ENCODE measurements around the gene PRRC2A. TPM values are rescaled to one million over a fixed set of nuclear protein-coding genes. Genes with fewer than 3 reads are reported as not detected.

The PRRC2A gene
- polyA plus RNA-seq, 1 donor from 2014 or later: 39.9 TPM

GRCh38 chr6:31592396-31592771 is 28.1 kb upstream of the PRRC2A start:
- Histone ChIP-seq H3K9me2 (ENCODE audit: insufficient read depth, low read length) (no peaks in the 10 kb centered on the region), H3K79me2 (replicated peaks; ENCODE audit: insufficient read depth, low read length) (no peaks in the 10 kb centered on the region), H2AFZ (ENCODE audit: low read depth, low read length) (no peak overlapping the region), H3K4me2 (ENCODE audit: low read length) (no peak overlapping the region), H3K4me3 (ENCODE audit: low read length) (no peak overlapping the region), H3F3A (ENCODE audit: insufficient read depth, low read length, poor library complexity, severe bottlenecking) (no peaks in the 10 kb centered on the region), H3K27ac (ENCODE audit: low read length) (no peak overlapping the region), H3K9me3 (ENCODE audit: low read length) (no peaks in the 10 kb centered on the region), H4K20me1 (ENCODE audit: insufficient read depth) (no peaks in the 10 kb centered on the region), H3K9ac (ENCODE audit: low read length) (no peak overlapping the region), H3K36me3 (ENCODE audit: insufficient read depth, low read length) (no peaks in the 10 kb centered on the region), H3K27me3 (ENCODE audit: insufficient read depth, low read depth, low read length) (no peaks in the 10 kb centered on the region)
- TF ChIP-seq EP300 (conservative IDR thresholded peaks at IDR 0.05; ENCODE audit: poor library complexity, severe bottlenecking) (no peak), RAD21 (conservative IDR thresholded peaks at IDR 0.05) (no peak), REST (IDR thresholded peaks at IDR 0.05; ENCODE audit: borderline replicate concordance) (no peak), POLR2AphosphoS5 (IDR thresholded peaks at IDR 0.05) (no peak), SMC3 (conservative IDR thresholded peaks at IDR 0.05; ENCODE audit: poor library complexity) (no peak), TAF1 (IDR thresholded peaks at IDR 0.05; ENCODE audit: low read depth) (no peak), EZH2 (IDR thresholded peaks at IDR 0.05; ENCODE audit: borderline replicate concordance, insufficient read depth, low read length, poor library complexity, severe bottlenecking) (no peak), CTCF (IDR thresholded peaks at IDR 0.05; ENCODE audit: poor library complexity, severe bottlenecking) (no peak), MXI1 (conservative IDR thresholded peaks at IDR 0.05; ENCODE audit: poor library complexity, severe bottlenecking) (no peak)

GRCh38 chr6:31597006-31597405 is 23.5 kb upstream of the PRRC2A start:
- no peak overlapping the region for H3K27ac ChIP-seq (ENCODE audit: low read length)
- no peak overlapping the region for H2AFZ ChIP-seq (ENCODE audit: low read depth, low read length)
- no peaks in the 10 kb centered on the region for H3K36me3 ChIP-seq (ENCODE audit: insufficient read depth, low read length)
- H3K27me3 ChIP-seq (ENCODE audit: insufficient read depth, low read depth, low read length): no peaks in the 10 kb centered on the region
- H3K79me2 ChIP-seq (replicated peaks; ENCODE audit: insufficient read depth, low read length): no peaks in the 10 kb centered on the region
- TF ChIP-seq CTCF (IDR thresholded peaks at IDR 0.05; ENCODE audit: poor library complexity, severe bottlenecking) (peak; percentile 35), EP300 (conservative IDR thresholded peaks at IDR 0.05; ENCODE audit: poor library complexity, severe bottlenecking) (no peak)
- H3K4me2 ChIP-seq (ENCODE audit: low read length): no peak overlapping the region
- no peaks in the 10 kb centered on the region for H3F3A ChIP-seq (ENCODE audit: insufficient read depth, low read length, poor library complexity, severe bottlenecking)
- H4K20me1 ChIP-seq (ENCODE audit: insufficient read depth): no peaks in the 10 kb centered on the region
- H3K9ac ChIP-seq (ENCODE audit: low read length): no peak overlapping the region
- no peak overlapping the region for H3K4me3 ChIP-seq (ENCODE audit: low read length)
- no peaks in the 10 kb centered on the region for H3K9me3 ChIP-seq (ENCODE audit: low read length)
- H3K9me2 ChIP-seq (ENCODE audit: insufficient read depth, low read length): no peaks in the 10 kb centered on the region

Data from neural cell (in vitro differentiated cells).